ENCODE data around the gene UQCC2. TPM values are rescaled to one million over a fixed set of nuclear protein-coding genes. Genes with fewer than 3 reads are reported as not detected.

Gene UQCC2
- 94.5 and 105 TPM in 2 replicates for total RNA-seq

GRCh38 chr6:33711140-33712129, at the start of gene UQCC2:
UQCC2 (minus strand) TSS chr6:33711700; CDS start chr6:33711686, 14 bp downstream.

GRCh38 chr6:33746651-33747100, 35.2 kb upstream of the UQCC2 start, which contains the start of gene IP6K3:
IP6K3 (minus strand) TSS chr6:33746905; CDS start chr6:33735476, 11,429 bp downstream.

Other genes starting within 250 kb of the UQCC2 start
- 8.3 and 8.9 TPM in 2 replicates for gene BAK1, start 131.4 kb downstream of the UQCC2 start, total RNA-seq
- gene ITPR3, start 90.4 kb downstream of the UQCC2 start, total RNA-seq: 24.5 and 25.2 TPM in 2 replicates
- 6.2 and 7.9 TPM in 2 replicates for gene IP6K3, start 35.2 kb upstream of the UQCC2 start, total RNA-seq
- gene LEMD2, start 77.4 kb upstream of the UQCC2 start, total RNA-seq: 40.4 and 40.5 TPM in 2 replicates
- gene MLN, start 92.3 kb upstream of the UQCC2 start, total RNA-seq: not detected in 2 replicates